Measurements from ENCODE around the gene WDR83.
A peak's percentile ranks its signal among the peaks of the same experiment; 100 is the strongest.

WDR83 gene

DNA sequence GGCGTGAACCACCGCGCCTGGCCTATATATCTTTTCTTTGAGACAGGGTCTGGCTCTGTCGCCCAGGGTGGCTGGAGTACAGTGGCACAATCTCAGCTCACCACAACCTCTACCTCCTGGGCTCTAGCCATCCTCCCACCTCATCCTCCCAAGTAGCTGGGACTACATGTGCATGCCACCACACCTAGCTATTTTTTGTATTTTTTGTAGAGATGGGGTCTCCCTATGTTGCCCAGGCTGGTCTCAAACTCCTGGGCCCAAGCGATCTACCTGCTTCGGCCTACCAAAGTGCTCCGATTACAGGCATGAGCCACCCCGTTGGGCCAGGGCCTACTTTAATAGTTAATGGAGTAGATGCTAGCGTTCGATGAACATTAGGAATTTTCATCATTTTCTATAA is 53.7 kb downstream of the WDR83 start:
- DNase-seq, result no peak

- DNase-seq, result no peak
These were observed 54.4 kb downstream of the WDR83 start for GRCh38 chr19:12720851-12721655.

DNA sequence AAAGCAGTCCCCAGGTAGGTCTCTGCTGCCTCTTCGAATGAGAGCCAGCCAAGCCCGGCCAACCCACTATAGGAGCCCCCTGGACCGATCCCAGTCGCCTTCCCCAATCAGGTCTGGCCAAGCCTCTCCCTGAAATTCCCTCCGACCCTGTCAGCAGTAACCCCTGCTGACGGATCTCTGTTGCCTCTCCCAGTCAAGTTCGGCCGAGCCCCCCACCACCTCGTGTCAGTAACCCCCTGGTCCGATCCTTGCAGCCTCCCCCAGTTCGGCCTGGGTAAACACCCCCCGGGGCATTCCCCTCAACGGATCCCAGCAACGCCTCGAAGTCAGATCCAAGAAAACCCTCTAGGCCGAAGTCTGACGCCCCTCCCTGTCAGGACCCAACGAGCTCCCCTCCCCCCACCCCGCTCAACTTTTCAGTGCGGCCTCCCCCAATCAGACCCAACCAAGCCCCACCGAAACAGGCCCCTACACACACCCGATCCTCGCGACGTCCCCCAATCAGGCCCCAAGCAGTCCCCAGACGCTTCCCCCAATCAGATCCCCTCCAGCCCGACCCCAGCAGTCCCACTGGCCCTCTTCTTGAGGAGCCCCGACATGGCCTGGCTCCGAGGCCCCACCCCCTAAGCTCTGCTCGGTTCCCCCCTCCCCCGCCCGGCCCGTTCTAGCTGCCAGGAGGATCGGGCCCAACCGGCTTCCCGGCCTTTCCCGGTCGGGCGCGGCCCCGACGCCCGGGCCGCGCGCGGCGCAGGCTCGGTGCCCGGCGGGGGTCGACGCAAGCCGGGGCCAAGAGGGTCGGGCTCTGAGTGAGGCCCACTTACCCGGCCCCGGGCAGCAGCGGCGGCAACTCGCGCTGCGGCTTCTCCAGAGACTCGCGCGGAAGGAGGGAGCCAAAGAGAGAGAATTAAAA is 55.3 kb downstream of the WDR83 start:
- DNase-seq, result no peak

- DNase-seq, result peak; percentile 93
These were observed 56.2 kb downstream of the WDR83 start for GRCh38 chr19:12722566-12723380.

DNA sequence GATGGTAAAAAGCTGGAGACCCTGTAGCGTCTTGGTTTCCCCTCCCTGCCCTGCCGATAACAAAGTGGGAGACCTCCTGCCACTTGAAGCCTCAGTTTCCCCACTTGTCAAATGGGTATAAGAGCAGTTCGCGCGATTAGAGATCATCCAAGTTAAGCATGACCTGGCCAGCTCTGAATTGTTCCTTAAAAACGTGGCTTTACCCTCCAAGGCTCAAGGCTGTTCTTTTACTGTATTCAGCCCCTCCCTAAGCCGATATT is 56.7 kb downstream of the WDR83 start:
- no peak for DNase-seq

GRCh38 chr19:12723641-12724426 is 57.2 kb downstream of the WDR83 start, which contains the start of gene TNPO2:
TNPO2 (minus strand) TSS chr19:12723932; CDS start chr19:12720977, 2,955 bp downstream.
- peak; percentile 54 for DNase-seq

All from SHP77 treated with DMSO at 0.1 percent for 48 hours (cell line).